Lower lobe of right lung (tissue), 2 donors: Measurements from ENCODE around the gene MTCH2. TPM values are rescaled to one million over a fixed set of nuclear protein-coding genes. Genes with fewer than 3 reads are reported as not detected.
A peak's percentile ranks its signal among the peaks of the same experiment; 100 is the strongest.

Source experiments
- ATAC-seq, 2 donors: fragments of 200-7000 bp; cut with Tn5 transposase; one replicate each; pipeline ENCODE4 v1.9.1; 2020 to 2022; ENCODE audit warnings: mild to moderate bottlenecking in 2 of 2, moderate library complexity in 2 of 2
- DNase-seq: peaks from one replicate; pipeline ENCODE4 v3.0.0-alpha.2; 2020
- H3K27ac ChIP-seq: fragments of 200-600 bp; one replicate; pipeline ENCODE4 v1.8.0; 2022
- H3K27me3 ChIP-seq: fragments of 200-600 bp; one replicate; pipeline ENCODE4 v1.8.0; 2022; ENCODE audit warnings: low read depth
- H3K36me3 ChIP-seq: fragments of 200-600 bp; one replicate; pipeline ENCODE4 v1.8.0; 2022; ENCODE audit warnings: mild to moderate bottlenecking
- H3K4me1 ChIP-seq: fragments of 200-600 bp; one replicate; pipeline ENCODE4 v1.8.0; 2022
- H3K4me3 ChIP-seq: fragments of 200-600 bp; one replicate; pipeline ENCODE4 v1.8.0; 2022; ENCODE audit warnings: mild to moderate bottlenecking
- H3K9me3 ChIP-seq: fragments of 200-600 bp; one replicate; pipeline ENCODE4 v1.8.0; 2022
- intact Hi-C: fragments of 100-400 bp; cut with DNase I; formaldehyde crosslinking; loops from one replicate; pipeline ENCODE4 v1.11.0; 2022
- total RNA-seq: library from RNA; stranded (reverse); fragmentation: NEBNext Ultra II Directional; extraction: Animal tissue kit (Norgen Biotek cat#: 25700); gene quantifications from one replicate; pipeline ENCODE4 v1.2.1, GENCODE V29; 2021
- TF ChIP-seq, protein P1 (sequence below): fragments of 200-600 bp; IDR thresholded peaks from one replicate; pipeline ENCODE4 v1.8.0; 2022; ENCODE audit warnings: antibody characterized with exemption, mild to moderate bottlenecking
- donor health status: DM: no; HTN: yes; CAD: no; lungs with severe emphysema.

Gene MTCH2
- total RNA-seq, 1 donor from 2014 or later = 53.1 TPM

DNA sequence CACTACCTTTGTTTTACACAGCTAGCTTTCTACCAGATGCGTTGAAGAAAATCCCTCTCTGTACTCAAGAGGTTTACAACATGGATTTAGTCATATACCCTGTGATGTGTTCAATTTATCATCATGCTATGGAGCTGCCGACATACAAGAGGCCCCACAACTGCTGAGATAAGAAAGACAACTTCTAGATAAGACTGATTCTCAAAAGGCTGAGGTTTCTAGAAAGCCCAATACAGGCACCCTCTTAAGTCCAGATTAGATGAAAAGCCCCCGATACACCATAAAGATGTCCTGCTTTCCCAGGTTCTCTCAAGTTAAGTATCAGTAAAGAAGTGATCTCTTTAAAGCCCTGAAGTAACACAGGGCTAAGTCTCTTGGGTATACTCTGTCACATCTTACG lies 14.3 kb downstream of the MTCH2 start:
- TF ChIP-seq, protein P1, sequence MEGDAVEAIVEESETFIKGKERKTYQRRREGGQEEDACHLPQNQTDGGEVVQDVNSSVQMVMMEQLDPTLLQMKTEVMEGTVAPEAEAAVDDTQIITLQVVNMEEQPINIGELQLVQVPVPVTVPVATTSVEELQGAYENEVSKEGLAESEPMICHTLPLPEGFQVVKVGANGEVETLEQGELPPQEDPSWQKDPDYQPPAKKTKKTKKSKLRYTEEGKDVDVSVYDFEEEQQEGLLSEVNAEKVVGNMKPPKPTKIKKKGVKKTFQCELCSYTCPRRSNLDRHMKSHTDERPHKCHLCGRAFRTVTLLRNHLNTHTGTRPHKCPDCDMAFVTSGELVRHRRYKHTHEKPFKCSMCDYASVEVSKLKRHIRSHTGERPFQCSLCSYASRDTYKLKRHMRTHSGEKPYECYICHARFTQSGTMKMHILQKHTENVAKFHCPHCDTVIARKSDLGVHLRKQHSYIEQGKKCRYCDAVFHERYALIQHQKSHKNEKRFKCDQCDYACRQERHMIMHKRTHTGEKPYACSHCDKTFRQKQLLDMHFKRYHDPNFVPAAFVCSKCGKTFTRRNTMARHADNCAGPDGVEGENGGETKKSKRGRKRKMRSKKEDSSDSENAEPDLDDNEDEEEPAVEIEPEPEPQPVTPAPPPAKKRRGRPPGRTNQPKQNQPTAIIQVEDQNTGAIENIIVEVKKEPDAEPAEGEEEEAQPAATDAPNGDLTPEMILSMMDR = no peak
- intact Hi-C loops = no loop called here

DNA sequence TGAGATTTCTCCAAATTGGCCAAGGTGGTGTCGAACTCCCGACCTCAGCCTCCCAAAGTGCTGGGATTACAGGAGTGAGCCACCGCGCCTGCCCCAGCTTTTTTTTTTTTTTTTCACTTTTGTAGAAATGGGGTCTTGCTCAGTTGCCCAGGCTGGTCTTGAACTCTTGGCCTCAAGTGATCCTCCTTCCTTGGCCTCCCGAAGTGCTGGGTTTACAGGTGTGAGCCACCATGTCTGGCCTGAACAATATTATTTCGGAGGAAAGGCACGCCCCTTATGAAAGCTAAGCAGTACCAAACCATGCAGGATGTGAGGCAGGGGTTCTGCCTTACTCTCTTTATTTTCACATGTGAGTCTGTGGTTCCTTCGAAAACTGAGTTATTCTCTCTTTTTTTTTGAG lies 16.1 kb downstream of the MTCH2 start:
- Histone ChIP-seq H3K36me3 (peaks cover 100% of the 10 kb centered on the region), H3K27ac (no peak overlapping the region), H3K9me3 (no peaks in the 10 kb centered on the region), H3K4me1 (no peaks in the 10 kb centered on the region), H3K4me3 (no peak overlapping the region), H3K27me3 (no peaks in the 10 kb centered on the region)
- TF ChIP-seq, protein P1 = no peak
- intact Hi-C loops = no loop called here
- no peak for ATAC-seq
- no peak for DNase-seq

More for the DNA sequence above, 14.3 kb downstream of the MTCH2 start:
- Histone ChIP-seq H3K4me1 (no peaks in the 10 kb centered on the region), H3K27me3 (no peaks in the 10 kb centered on the region), H3K9me3 (no peaks in the 10 kb centered on the region), H3K27ac (no peak overlapping the region), H3K4me3 (no peak overlapping the region), H3K36me3 (peaks cover 97% of the 10 kb centered on the region)
- ATAC-seq (no peak), DNase-seq (no peak)

DNA sequence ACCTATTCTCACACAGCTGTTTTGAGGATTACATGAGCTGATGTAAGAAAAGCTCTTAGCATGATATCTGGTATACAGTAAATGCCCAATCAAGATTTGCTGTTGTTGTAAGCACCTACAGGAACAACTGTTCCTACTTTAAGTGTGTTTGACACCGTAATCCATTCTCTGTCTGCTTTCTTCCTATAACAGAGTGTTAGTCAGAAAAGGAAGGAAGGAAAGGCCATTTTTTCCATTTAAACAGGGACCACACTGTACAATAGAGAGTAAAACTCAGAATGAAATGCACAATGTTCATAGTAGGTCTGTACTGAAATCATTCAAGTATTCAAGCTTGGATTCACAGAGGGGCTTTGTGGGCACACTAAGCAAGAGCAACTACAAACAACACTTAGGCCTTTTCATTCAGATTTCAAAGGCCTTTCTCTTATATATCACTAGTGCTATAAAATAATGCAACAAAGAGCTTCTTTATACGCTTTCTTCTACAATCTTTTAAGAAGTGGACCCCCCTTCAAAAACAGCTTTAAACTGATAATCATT lies 21.5 kb downstream of the MTCH2 start:
- H3K36me3 ChIP-seq = peaks cover 97% of the 10 kb centered on the region
- no peak overlapping the region for H3K4me3 ChIP-seq
- no peak overlapping the region for H3K27ac ChIP-seq
- intact Hi-C loops = no loop called here
- TF ChIP-seq, protein P1 = no peak
- peaks cover 6% of the 10 kb centered on the region for H3K4me1 ChIP-seq
- H3K9me3 ChIP-seq = no peaks in the 10 kb centered on the region
- ATAC-seq = no peak
- no peaks in the 10 kb centered on the region for H3K27me3 ChIP-seq
- DNase-seq = no peak

DNA sequence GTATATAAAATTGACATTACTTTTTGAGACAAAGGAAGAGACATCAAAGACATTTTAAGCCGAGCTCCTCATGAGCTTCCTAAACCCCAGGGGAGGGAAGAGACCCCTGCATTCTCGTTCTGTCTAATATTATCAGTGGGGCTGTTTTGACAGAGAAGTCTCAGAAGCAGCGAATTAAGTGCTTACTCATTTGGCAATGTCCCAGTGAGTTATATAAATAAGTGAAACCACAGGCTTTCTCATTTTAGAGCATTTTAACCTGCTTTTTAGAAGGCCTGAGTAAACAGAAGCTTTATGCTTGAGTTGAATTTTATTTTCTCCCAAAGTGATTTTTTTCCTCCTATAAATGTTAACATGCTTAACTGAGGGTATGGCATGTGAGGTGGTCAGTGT lies 24.9 kb downstream of the MTCH2 start:
- TF ChIP-seq, protein P1 = no peak
- Histone ChIP-seq H3K9me3 (no peaks in the 10 kb centered on the region), H3K27me3 (no peaks in the 10 kb centered on the region), H3K4me1 (peaks cover 6% of the 10 kb centered on the region), H3K4me3 (no peak overlapping the region), H3K36me3 (peaks cover 62% of the 10 kb centered on the region), H3K27ac (no peak overlapping the region)
- ATAC-seq = no peak
- intact Hi-C loops = no loop called here
- DNase-seq = no peak

GRCh38 chr11:47616726-47617416 lies 25.5 kb downstream of the MTCH2 start:
- no peak overlapping the region for H3K27ac ChIP-seq
- peaks cover 6% of the 10 kb centered on the region for H3K4me1 ChIP-seq
- intact Hi-C loops = no loop called here
- TF ChIP-seq, protein P1 = peak; percentile 58
- H3K9me3 ChIP-seq = no peaks in the 10 kb centered on the region
- H3K27me3 ChIP-seq = no peaks in the 10 kb centered on the region
- H3K36me3 ChIP-seq = peaks cover 57% of the 10 kb centered on the region
- ATAC-seq (peak; percentile 52), DNase-seq (no peak)
- H3K4me3 ChIP-seq = no peak overlapping the region
